Urothelium cell line (cell line): ENCODE measurements around the gene UBR3.

Experiments used
- DNase-seq: peaks from one replicate; pipeline ENCODE4 v3.0.0; 2011; ENCODE audit warnings: low spot score, mixed read lengths
- FAIRE-seq: peaks from 2 replicates; lab custom pipeline; 2011; peaks lifted over from hg19 to GRCh38; lab: Jason Lieb, UNC

UBR3 gene

DNA sequence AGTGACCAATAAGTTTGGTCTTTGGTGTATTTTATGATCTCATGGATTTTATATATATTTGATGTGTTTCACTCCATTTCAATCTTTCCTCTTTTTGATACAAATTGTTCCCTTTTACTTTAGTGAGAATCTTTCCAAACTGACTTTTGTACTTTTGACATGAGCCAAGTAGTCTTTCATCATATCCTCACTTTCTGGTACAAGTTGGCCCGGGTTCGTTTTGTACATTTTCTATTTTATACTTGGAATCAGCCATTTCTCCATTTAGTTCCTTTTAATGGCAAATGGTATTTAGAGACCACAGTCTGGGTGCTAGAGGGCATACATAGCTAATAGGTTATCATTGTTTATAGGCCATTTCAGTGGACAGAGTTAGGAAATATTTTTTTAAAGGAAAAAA is 202.8 kb downstream of the UBR3 start:
- DNase-seq (no peak), FAIRE-seq (no peak)

DNA sequence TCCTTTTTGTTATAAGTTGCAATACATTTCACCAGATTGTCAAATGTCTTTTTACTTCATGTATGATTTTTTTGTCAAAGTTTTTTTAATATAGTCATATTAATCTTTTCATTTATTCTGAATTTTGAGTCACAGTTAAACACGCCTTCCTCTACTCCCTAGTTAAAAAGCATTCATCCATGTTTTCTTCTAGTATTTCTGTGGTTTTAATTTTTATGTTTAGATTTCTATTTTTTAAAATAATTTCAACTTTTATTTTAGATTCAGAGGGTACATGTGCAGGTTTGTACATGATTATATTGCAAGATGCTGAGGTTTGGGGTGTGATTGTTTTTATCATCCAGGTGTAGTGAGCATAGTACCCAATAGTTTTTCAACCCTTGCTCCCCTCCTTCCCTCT is 204.0 kb downstream of the UBR3 start:
- no peak for DNase-seq
- no peak for FAIRE-seq

- DNase-seq (no peak), FAIRE-seq (no peak)
Measured at GRCh38 chr2:170034596-170034995, 207.3 kb downstream of the UBR3 start.

- FAIRE-seq: no peak
- no peak for DNase-seq
Measured at GRCh38 chr2:170038734-170039133, 211.5 kb downstream of the UBR3 start.

DNA sequence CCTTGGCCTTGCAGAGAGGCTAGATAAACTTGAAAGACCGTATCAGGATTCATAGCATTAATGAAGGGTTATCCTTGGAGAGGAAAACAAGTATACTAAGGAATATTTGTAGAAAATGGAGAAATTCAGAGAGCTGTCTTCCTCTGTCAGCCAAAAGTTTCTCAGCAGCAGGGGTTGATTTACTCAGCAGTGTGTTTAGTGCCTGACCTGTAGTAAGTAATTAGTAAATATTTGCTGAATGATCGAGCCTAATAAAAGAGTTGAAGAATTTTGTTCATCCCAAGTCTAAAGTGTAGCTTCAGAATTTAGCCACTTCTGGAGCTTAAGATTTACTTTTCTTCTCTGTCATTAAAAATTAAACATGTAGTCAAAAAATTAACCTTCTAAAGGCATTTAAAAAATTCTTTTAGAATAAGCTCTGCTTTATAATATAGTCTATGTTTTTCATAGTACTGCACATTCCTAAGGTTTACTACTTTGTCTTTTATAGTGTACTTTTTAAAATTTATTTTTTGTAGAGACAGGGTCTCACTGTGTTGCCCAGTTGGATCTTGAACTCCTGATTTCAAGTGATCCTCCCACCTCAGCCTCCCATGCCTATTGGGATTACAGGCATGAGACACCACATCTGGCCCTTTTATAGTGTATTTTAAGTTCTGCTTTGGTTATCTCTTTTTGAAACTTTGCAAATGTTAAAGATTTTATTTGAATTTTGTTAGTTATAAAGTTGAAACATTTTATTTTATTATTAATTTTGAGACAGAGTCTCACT is 212.3 kb downstream of the UBR3 start:
- no peak for FAIRE-seq
- no peak for DNase-seq

DNA sequence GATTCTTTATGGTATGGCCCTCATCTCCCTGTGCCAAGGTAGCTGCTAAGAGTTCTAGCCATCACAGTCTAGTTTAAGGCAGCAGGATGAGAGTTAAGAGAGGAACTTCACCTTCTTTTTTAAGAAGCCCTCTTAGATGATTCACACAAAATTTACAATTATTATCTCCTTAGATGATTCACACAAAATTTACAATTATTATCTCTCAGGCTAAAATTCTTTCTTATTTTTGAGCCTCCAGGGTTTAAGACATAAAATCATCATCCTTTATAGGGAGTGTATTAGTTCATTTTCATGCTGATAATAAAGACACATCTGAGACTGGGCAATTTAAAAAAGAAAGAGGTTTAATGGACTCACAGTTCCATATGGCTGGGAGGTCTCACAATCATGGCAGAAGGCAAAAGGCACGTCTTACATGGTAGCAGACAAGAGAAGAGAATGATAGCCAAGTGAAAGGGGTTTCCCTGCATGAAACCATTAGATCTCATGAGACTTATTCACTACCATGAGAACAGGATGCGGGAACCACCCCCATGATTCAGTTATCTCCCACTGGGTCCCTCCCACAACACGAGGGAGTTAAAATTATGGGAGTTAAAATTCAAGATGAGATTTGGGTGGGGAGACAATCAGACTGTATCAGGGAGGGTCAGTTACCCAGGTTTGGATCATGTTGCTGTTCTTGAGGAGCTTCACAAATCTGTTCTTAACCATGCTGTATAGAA is 217.7 kb downstream of the UBR3 start:
- DNase-seq: no peak
- FAIRE-seq: no peak

- FAIRE-seq: no peak
- no peak for DNase-seq
Measured at GRCh38 chr2:170047331-170048065, 220.2 kb downstream of the UBR3 start.

DNA sequence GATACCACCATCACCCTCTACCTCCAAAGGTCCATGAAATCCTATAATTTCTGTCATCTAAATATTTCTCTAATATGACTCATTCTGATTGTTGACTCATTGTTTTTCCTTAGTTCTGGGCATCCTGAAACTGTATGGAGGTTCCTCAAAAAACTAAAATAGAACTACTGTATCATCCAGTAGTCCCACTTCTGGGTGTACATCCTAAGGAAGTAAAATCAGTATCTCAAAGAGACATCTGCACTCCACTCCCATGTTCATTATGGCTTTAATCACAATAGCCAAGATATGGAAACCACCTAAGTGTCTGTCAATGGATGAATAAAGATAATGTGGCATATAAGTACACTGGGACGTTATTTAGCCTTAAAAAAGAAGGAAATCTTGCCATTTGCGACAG is 224.9 kb downstream of the UBR3 start:
- DNase-seq (no peak), FAIRE-seq (no peak)

GRCh38 chr2:170054997-170055396 is 227.7 kb downstream of the UBR3 start:
- no peak for DNase-seq
- no peak for FAIRE-seq

- no peak for DNase-seq
- no peak for FAIRE-seq
Measured at GRCh38 chr2:170056900-170057299, 229.6 kb downstream of the UBR3 start.

DNA sequence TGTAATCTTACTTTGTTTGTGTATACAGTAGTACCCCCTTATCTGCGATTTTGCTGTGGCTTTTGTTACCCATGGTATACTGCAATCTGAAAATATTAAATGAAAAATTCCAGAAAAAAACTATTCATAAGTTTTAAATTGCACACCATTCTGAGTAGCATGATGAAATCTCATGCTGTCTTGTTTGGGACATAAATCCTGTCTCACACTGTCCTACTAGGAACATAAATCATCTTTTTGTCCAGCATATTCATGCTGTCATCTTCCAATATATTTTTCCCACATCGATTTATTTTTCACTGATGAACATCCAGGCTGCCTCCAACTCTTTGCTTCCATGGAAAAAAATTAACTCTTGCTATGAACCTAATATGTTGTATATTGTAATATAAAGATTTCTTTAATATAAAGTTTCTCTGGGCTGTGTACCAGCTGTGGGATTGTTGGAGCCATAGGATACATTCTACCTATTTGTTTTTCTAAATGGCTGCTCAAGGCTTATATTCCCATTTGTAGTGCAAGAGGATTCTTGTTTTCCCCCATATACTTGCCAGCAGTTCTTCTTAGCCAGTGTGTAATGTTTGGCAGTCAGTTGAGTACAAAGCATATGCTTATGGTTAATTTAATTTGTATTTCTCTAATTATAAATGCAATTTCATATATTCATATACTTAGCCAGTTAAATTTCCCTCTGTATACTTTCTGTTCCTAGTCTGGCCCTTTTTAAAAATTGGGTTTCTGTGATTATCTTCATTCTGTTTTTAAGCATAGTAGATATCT is 236.4 kb downstream of the UBR3 start:
- DNase-seq (no peak), FAIRE-seq (no peak)

DNA sequence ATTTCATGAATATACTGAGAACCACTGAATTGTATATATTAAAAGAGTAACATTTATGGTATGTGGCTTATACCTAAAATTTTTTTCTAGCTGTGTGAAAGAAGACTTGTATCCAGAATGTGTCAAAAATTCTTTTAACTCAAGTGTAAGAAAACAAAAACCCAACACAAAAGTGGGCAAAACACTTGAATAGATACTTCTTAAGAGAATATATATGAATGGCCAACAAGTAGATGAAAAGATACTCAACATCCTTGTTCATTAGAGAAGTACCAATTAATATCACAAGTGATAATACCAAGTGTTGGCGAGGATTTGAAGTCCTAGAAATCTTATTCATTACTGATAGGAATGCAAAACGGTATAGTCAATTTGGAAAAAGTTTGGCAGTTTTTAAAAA is 243.5 kb downstream of the UBR3 start:
- no peak for FAIRE-seq
- no peak for DNase-seq

GRCh38 chr2:170073288-170073687 is 246.0 kb downstream of the UBR3 start:
- no peak for FAIRE-seq
- DNase-seq: peak; percentile 21

- DNase-seq: no peak
- no peak for FAIRE-seq
Measured at GRCh38 chr2:170076189-170076588, 248.9 kb downstream of the UBR3 start.

- no peak for DNase-seq
- no peak for FAIRE-seq
Measured at GRCh38 chr2:170077830-170078569, 250.7 kb downstream of the UBR3 start.

GRCh38 chr2:170084820-170085491 is 257.7 kb downstream of the UBR3 start:
- DNase-seq: no peak
- FAIRE-seq: no peak

DNA sequence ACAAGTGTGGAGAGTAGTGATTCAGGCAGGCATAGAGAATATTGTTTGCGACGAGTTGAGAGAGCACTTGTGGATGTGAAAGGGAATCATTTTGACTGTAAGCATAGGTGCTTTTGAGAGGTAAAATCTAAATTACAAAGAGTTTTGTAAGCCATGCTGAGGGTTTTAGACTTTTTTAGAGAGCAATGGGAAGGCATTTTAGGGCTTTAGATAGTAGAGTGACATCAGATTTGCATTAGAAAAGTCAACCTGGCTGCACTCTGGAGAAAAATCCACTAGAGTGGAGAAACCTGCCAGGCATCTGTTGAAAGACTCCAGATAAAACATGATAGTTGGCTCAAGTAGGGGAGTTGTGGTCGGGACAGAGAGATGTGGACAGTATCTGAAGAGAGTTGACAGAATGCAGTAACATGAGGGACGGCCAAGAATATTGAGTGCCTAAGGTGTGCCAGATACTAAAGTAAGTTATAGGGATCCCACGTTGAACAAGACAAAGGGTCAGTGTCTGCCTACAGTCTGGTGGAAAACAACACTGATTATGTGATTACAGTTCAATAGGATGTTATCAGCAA is 258.9 kb downstream of the UBR3 start:
- DNase-seq: no peak
- peak; percentile 5 for FAIRE-seq

GRCh38 chr2:170086751-170087412 is 259.6 kb downstream of the UBR3 start:
- peak; percentile 27 for FAIRE-seq
- no peak for DNase-seq

DNA sequence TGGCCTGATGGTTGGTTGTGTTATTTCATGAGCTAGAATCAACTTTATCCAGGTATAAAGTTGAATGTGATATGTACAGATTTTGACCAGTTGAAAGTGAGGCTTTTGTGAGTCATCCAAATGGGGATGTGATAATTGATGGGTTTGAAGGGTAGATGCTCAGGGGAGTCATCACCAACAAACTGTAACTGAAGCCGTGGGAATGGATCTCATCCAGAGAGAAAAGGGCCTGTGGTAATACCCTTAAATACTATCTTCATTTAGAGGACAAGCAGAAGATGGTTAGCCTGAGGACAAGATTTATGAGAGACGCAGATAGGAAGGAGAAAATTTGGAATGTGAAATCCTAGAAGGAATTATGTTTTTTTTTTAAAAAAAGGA is 260.1 kb downstream of the UBR3 start:
- FAIRE-seq (no peak), DNase-seq (no peak)
